ENCODE data around the gene C4A.

Gene C4A

GRCh38 chr6:31946370-31946885, 35.4 kb upstream of the C4A start:
- H3K79me2 ChIP-seq (ENCODE audit: insufficient read depth, low read depth) = no peaks in the 10 kb centered on the region
- no peak overlapping the region for H3K27ac ChIP-seq
- H3K36me3 ChIP-seq (ENCODE audit: insufficient read depth) = no peaks in the 10 kb centered on the region
- no peak overlapping the region for H3K9ac ChIP-seq
- no peak overlapping the region for H3K4me3 ChIP-seq (IDR thresholded peaks at IDR 0.05; ENCODE audit: insufficient read depth, low read depth, low read length)
- no peak overlapping the region for H2AFZ ChIP-seq (ENCODE audit: low read depth)
- TF ChIP-seq CTCF (conservative IDR thresholded peaks at IDR 0.05; ENCODE audit: low read depth, low read length) = no peak
- H4K20me1 ChIP-seq (ENCODE audit: insufficient read depth) = no peaks in the 10 kb centered on the region
- no peak overlapping the region for H3K4me2 ChIP-seq
- H3K27me3 ChIP-seq (ENCODE audit: insufficient read depth, low read depth) = peaks cover 23% of the 10 kb centered on the region
- H3K4me1 ChIP-seq (ENCODE audit: low read depth, poor library complexity, severe bottlenecking) = no peaks in the 10 kb centered on the region

GRCh38 chr6:31947070-31947675, 34.7 kb upstream of the C4A start:
- Histone ChIP-seq H2AFZ (ENCODE audit: low read depth) (no peak overlapping the region), H3K9ac (no peak overlapping the region), H3K4me2 (no peak overlapping the region), H3K4me1 (ENCODE audit: low read depth, poor library complexity, severe bottlenecking) (no peaks in the 10 kb centered on the region), H3K27me3 (ENCODE audit: insufficient read depth, low read depth) (peaks cover 22% of the 10 kb centered on the region), H3K79me2 (ENCODE audit: insufficient read depth, low read depth) (no peaks in the 10 kb centered on the region), H3K27ac (no peak overlapping the region), H4K20me1 (ENCODE audit: insufficient read depth) (no peaks in the 10 kb centered on the region), H3K36me3 (ENCODE audit: insufficient read depth) (no peaks in the 10 kb centered on the region), H3K4me3 (IDR thresholded peaks at IDR 0.05; ENCODE audit: insufficient read depth, low read depth, low read length) (no peak overlapping the region)
- TF ChIP-seq CTCF (conservative IDR thresholded peaks at IDR 0.05; ENCODE audit: low read depth, low read length) = no peak

- Histone ChIP-seq H4K20me1 (ENCODE audit: insufficient read depth) (no peaks in the 10 kb centered on the region), H3K9ac (no peak overlapping the region), H3K27me3 (ENCODE audit: insufficient read depth, low read depth) (peaks cover 15% of the 10 kb centered on the region; the same call in 1 of the 2 replicates), H3K4me2 (no peak overlapping the region), H3K27ac (no peak overlapping the region), H3K4me3 (IDR thresholded peaks at IDR 0.05; ENCODE audit: insufficient read depth, low read depth, low read length) (no peak overlapping the region), H2AFZ (ENCODE audit: low read depth) (no peak overlapping the region), H3K36me3 (ENCODE audit: insufficient read depth) (no peaks in the 10 kb centered on the region), H3K79me2 (ENCODE audit: insufficient read depth, low read depth) (no peaks in the 10 kb centered on the region), H3K4me1 (ENCODE audit: low read depth, poor library complexity, severe bottlenecking) (no peaks in the 10 kb centered on the region)
- no peak for TF ChIP-seq CTCF (conservative IDR thresholded peaks at IDR 0.05; ENCODE audit: low read depth, low read length)
Observed at GRCh38 chr6:31947864-31948263, 34.0 kb upstream of the C4A start.

GRCh38 chr6:31948306-31948705, 33.6 kb upstream of the C4A start:
- Histone ChIP-seq H3K79me2 (ENCODE audit: insufficient read depth, low read depth) (no peaks in the 10 kb centered on the region), H4K20me1 (ENCODE audit: insufficient read depth) (no peaks in the 10 kb centered on the region), H3K36me3 (ENCODE audit: insufficient read depth) (no peaks in the 10 kb centered on the region), H3K4me3 (IDR thresholded peaks at IDR 0.05; ENCODE audit: insufficient read depth, low read depth, low read length) (no peak overlapping the region), H3K27me3 (ENCODE audit: insufficient read depth, low read depth) (peaks cover 15% of the 10 kb centered on the region; the same call in 1 of the 2 replicates), H3K4me2 (no peak overlapping the region), H3K27ac (no peak overlapping the region), H3K9ac (no peak overlapping the region), H3K4me1 (ENCODE audit: low read depth, poor library complexity, severe bottlenecking) (no peaks in the 10 kb centered on the region), H2AFZ (ENCODE audit: low read depth) (no peak overlapping the region)
- TF ChIP-seq CTCF (conservative IDR thresholded peaks at IDR 0.05; ENCODE audit: low read depth, low read length) = no peak

Measured in KMS-11 (cell line).